Immature natural killer cell (primary cell): Measurements from ENCODE around the gene CRYZ. TPM values are rescaled to one million over a fixed set of nuclear protein-coding genes. Genes with fewer than 3 reads are reported as not detected.
A peak's percentile ranks its signal among the peaks of the same experiment; 100 is the strongest.
"Not testable (repeated sequence)": the region's sequence is repeated elsewhere in the genome, so short reads cannot be mapped to it uniquely, and the experiment has no call there.

ENCODE experiments used
- DNase-seq, 3 donors: peaks; one replicate each; pipeline ENCODE4 v3.0.0; 2022; ENCODE audit warnings: mixed read lengths in 1 of 3
- H3K27ac Mint-ChIP-seq, 6 donors: one replicate each; pipeline ENCODE4 v1.8.0; 2020; ENCODE audit warnings: mixed read lengths in 6 of 6, mild to moderate bottlenecking in 5 of 6, inconsistent platforms in 4 of 6, moderate library complexity in 3 of 6
- H3K27me3 Mint-ChIP-seq, 3 donors: one replicate each; pipeline ENCODE4 v1.8.0; 2020 to 2021; ENCODE audit warnings: low read depth in 3 of 3, mild to moderate bottlenecking in 3 of 3, mixed read lengths in 3 of 3, moderate library complexity in 3 of 3, inconsistent platforms in 1 of 3
- H3K36me3 Mint-ChIP-seq, 3 donors: one replicate each; pipeline ENCODE4 v1.8.0; 2020; ENCODE audit warnings: mixed read lengths in 3 of 3, inconsistent platforms in 2 of 3, mild to moderate bottlenecking in 2 of 3
- H3K4me1 Mint-ChIP-seq, 2 donors: one replicate each; pipeline ENCODE4 v1.8.0; 2020; ENCODE audit warnings: inconsistent platforms in 2 of 2, mild to moderate bottlenecking in 2 of 2, mixed read lengths in 2 of 2, moderate library complexity in 1 of 2
- H3K4me3 Mint-ChIP-seq, 5 donors: one replicate each; pipeline ENCODE4 v1.8.0; 2020; ENCODE audit warnings: mild to moderate bottlenecking in 5 of 5, mixed read lengths in 5 of 5, inconsistent platforms in 3 of 5, moderate library complexity in 3 of 5
- H3K9me3 Mint-ChIP-seq, 6 donors: one replicate each; pipeline ENCODE4 v1.8.0; 2020; ENCODE audit warnings: mild to moderate bottlenecking in 6 of 6, mixed read lengths in 6 of 6, inconsistent platforms in 4 of 6, moderate library complexity in 3 of 6
- polyA plus RNA-seq, 3 donors: library from polyadenylated mRNA; unstranded; fragments of 300-500 nt; fragmentation: Illumina TruSeq; gene quantifications; one replicate each; pipeline ENCODE4 v1.2.3, GENCODE V29; 2021

CRYZ gene
- polyA plus RNA-seq, 3 donors from 2014 or later = 42.1 to 70.5 (median 55.3) TPM

DNA sequence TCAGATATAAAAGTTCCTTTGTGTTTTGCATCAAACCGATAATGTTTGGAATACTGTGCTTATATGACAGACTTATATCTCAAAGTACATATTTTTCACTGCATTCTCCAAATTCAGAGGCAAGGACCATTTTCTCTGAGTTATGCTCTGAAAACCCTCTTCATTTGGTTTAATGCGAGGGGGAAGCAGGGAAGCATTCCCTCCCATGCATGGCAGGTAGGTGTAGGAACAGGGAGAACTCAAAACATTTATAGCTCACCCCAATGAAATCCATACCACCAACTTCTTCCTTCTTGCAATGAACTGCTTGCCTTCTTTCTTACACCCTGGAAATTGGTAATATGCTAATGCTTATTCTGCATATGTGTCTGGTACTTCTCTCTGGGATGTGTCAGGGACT is 48.5 kb downstream of the CRYZ start:
- Mint-ChIP-seq H3K27me3 (peaks cover 0 to 2% (median 0%) of the 10 kb centered on the region in 3 donors), H3K9me3 (no peaks in the 10 kb centered on the region), H3K4me3 (no peak overlapping the region), H3K4me1 (no peaks in the 10 kb centered on the region), H3K27ac (no peak overlapping the region), H3K36me3 (no peaks in the 10 kb centered on the region)
- DNase-seq = no peak

DNA sequence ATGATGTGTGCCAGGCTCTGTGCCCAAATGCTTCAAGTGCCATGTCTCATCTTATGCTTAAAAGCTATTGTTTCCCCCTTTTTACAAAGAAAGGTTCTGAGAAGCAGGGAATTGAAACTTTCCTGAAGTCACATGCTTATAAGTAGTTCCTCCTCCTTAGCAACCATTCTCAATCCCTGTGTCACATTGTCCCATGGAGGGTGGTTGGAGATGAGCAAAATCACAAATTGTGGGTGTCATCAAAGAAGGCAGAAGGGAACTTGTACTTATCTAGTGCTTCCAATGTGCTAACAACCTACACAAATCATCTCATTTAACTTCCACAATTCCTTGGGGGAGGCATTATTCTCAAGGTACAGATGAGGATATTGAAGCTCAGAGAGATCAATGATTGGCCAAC is 49.2 kb downstream of the CRYZ start:
- Mint-ChIP-seq H3K9me3 (no peaks in the 10 kb centered on the region), H3K4me3 (no peak overlapping the region), H3K27me3 (peaks cover 0 to 4% (median 1%) of the 10 kb centered on the region in 3 donors), H3K36me3 (no peaks in the 10 kb centered on the region), H3K4me1 (no peaks in the 10 kb centered on the region), H3K27ac (no peak overlapping the region)
- no peak for DNase-seq

DNA sequence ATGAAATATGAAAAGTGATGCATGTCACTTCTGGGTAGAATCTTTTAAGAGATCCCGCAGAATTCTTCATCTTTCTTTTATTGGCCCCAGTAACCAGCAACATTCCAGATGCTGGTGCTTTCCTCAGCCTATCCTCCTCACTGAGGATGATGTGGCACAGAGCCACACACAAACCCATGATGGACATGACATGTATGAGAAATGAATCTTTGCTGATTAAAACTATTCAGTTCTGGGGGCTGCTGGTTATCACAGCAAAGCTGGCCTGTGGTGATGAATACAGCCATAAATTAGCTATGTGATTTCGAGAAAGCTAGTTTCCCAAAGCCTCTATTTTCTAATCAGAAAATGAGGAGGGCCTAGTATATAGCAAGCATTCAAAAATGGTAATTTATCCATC is 51.0 kb downstream of the CRYZ start:
- no peaks in the 10 kb centered on the region for H3K9me3 Mint-ChIP-seq
- H3K36me3 Mint-ChIP-seq = no peaks in the 10 kb centered on the region
- no peak overlapping the region for H3K27ac Mint-ChIP-seq
- H3K4me3 Mint-ChIP-seq = no peak overlapping the region
- H3K4me1 Mint-ChIP-seq = no peaks in the 10 kb centered on the region
- no peak for DNase-seq
- H3K27me3 Mint-ChIP-seq = peaks cover under 1 to 4% (median 2%) of the 10 kb centered on the region in 3 donors

DNA sequence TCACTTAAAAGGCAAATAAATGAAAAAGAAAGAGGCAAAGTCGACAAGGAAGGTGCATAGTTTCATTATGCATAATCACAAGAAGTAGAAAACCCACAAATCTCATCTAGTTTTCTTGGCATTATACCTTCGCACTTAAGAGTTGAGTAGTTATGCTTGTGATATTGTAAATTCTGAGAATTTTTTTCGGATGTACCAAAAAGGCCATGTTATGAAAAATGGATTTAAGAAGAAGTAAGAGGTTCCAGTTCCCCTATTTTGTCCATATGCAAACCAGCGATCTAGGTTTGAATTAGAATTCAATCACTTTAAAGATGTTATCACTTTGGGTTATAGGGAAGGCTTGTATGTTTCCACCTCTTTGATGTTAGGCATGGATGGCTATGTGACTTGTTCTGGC is 51.4 kb downstream of the CRYZ start:
- Mint-ChIP-seq H3K36me3 (no peaks in the 10 kb centered on the region), H3K27me3 (peaks cover 2 to 4% (median 2%) of the 10 kb centered on the region in 3 donors), H3K4me1 (no peaks in the 10 kb centered on the region), H3K9me3 (no peaks in the 10 kb centered on the region), H3K4me3 (no peak overlapping the region), H3K27ac (no peak overlapping the region)
- no peak for DNase-seq

DNA sequence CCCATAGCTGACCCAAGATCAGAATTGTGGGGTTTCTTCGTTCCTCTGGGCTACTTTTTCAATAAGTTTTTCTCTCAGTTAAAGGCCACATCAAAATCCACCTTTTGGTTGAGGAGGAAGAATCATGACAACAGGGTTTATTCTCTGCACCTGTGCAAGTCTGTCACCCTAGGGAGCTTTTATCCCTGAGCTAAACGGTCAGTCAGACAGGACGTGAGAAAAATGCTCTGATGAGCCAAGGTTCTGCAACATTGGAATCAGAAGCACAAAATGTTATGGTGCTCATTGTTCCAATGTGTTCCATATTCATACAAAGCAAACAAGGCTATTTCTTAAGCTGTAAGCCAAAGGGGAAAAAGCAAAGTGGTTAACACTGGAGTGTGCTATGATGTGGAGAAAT is 51.8 kb downstream of the CRYZ start:
- Mint-ChIP-seq H3K4me1 (no peaks in the 10 kb centered on the region), H3K4me3 (no peak overlapping the region)

DNA sequence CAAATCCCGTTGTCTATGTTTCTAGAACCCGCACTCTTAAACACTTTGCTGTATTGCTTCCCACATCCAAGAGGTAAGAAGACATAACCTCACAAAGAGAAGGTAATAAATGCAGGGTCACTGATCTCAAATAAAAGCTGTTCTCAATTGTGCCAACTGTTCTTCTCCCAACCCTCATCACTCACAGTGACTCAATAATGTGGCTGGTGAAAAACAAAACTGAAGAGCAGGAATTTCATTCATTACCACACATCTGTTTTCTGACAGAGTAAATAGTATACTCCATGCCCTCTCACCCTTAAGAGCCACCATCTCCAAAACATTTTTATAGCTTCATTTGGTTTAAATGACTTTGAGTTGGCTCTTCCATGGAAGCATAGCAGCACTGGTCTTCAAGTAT is 53.0 kb downstream of the CRYZ start:
- Mint-ChIP-seq H3K27ac (no peak overlapping the region), H3K4me1 (no peaks in the 10 kb centered on the region), H3K27me3 (peaks cover 5 to 9% (median 8%) of the 10 kb centered on the region in 3 donors), H3K9me3 (no peaks in the 10 kb centered on the region), H3K4me3 (no peak overlapping the region), H3K36me3 (no peaks in the 10 kb centered on the region)
- DNase-seq = no peak

More for the DNA sequence above, 51.8 kb downstream of the CRYZ start:
- Mint-ChIP-seq H3K27me3 (peaks cover 4 to 6% (median 4%) of the 10 kb centered on the region in 3 donors), H3K9me3 (no peaks in the 10 kb centered on the region), H3K36me3 (no peaks in the 10 kb centered on the region), H3K27ac (no peak overlapping the region)
- DNase-seq = no peak

DNA sequence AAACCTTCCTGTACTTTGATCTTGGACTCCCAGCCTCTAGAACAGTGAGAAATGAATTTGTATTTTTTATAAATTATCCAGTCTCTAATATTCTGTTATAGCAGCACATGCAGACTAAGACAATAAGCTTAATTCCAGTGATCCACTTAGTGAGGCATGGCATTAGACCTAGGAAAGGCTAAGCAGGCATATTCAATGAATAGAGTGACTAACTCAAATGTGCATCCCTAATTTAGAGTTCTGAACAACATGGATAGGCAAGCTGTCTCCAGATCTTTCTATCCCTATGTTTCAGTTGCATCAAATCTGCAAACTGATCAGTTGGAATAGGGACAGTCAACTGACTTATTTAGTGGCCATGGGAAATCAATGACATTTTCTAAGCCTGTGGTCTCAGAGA is 54.9 kb downstream of the CRYZ start:
- peaks cover 11 to 16% (median 12%) of the 10 kb centered on the region in 3 donors for H3K27me3 Mint-ChIP-seq
- H3K9me3 Mint-ChIP-seq = peaks cover 0 to under 1% (median 0%) of the 10 kb centered on the region in 6 donors
- no peak for DNase-seq
- no peaks in the 10 kb centered on the region for H3K36me3 Mint-ChIP-seq
- H3K4me1 Mint-ChIP-seq = no peaks in the 10 kb centered on the region
- H3K27ac Mint-ChIP-seq = no peak overlapping the region
- H3K4me3 Mint-ChIP-seq = no peak overlapping the region

DNA sequence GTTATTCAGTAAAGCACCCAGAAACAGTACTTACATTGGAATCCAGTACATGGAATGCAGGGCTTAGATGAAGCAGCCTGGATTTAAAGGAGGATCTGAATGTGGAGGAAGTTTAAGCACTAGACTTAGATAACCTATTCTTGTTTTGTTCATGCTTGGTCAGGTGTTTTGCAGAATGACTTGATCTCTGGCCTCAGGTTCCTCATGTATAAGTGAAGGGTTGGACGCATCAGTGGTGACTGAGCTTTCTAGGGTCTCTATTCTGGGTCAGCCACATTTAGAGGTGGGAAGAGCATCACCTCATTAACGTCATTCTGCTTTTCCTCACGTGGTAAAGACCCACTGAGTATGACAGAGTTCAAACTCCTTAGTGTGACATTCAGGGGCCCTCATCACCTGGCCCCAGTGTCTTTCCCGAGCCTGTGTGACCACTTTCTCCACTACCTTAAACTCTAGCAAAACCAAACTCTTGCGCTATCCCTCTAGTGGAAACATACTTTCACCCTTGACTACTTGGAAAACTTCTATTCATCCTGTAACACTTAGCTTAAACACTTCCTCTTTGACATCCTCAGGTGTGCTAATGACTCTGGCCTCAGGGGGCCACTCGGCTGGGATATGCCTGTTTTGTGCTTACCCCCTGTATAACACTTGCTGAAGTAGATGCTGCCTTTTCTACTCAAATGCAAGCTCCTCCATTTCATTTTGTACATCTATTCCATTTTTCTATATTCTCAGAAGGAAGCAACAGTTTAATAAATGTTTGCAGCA is 58.4 kb downstream of the CRYZ start:
- no peak overlapping the region for H3K4me3 Mint-ChIP-seq
- DNase-seq = no peak
- H3K27me3 Mint-ChIP-seq = peaks cover 13 to 22% (median 15%) of the 10 kb centered on the region in 3 donors
- no peaks in the 10 kb centered on the region for H3K4me1 Mint-ChIP-seq
- peaks cover 4 to 14% (median 9%) of the 10 kb centered on the region in 6 donors for H3K9me3 Mint-ChIP-seq
- no peak overlapping the region for H3K27ac Mint-ChIP-seq
- no peaks in the 10 kb centered on the region for H3K36me3 Mint-ChIP-seq

DNA sequence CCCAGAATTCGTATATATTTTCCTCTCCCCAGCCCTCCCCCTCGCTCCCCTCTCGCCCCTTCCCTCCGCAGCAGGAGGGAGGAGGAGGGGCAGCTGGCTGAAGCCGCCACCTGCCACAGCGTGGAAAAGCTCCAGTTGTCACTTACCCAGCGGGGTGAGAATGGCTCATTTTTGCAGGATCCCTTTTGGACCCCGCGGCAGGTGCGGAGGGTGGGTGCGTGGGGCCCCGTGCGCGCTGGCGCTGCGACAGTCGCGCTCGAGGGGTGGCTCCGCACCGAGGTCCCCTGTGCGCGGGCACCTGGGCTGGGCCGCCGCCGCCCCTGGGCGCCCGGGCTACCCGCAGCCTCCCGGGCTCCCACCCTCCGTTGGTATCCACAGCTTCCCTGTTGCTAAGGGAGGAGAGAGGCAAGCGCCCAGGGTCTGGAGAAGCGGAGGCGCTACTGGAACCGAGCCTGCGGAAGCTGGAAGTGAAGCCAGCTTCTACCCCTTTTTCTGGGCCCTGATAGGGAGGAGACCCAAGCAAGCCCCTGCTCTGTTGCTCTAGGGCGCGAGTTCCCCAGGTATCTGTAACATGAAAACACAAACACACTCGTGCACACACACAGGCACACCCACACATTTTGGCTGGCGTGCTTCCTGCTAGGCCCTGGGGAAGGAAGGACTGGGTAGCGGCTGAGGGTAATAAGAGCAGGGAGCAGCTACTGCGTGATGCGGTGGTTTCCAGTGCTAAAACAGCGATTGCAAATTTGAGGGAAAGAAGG is 59.3 kb downstream of the CRYZ start, which contains the start of gene ERICH3:
TSS of gene ERICH3 (minus strand) at position 442 of the 761 bp plus-strand sequence. CDS start at position 169, 273 bp downstream.
- peaks cover 6 to 16% (median 9%) of the 10 kb centered on the region in 6 donors for H3K9me3 Mint-ChIP-seq
- no peaks in the 10 kb centered on the region for H3K36me3 Mint-ChIP-seq

DNA sequence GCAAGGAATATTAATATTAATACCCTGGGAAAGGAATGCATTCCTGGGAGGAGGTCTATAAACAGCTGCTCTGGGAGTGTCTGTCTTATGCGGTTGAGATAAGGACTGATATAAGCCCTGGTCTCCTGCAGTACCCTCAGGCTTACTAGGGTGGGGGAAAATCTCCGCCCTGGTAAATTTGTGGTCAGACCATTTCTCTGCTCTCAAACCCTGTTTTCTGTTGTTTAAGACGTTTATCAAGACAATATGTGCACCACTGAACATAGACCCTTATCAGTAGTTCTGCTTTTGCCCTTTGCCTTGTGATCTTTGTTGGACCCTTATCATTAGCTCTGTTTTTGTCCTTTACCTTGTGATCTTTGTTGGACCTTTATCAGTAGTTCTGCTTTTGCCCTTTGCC is 62.0 kb downstream of the CRYZ start:
- DNase-seq, H3K4me3 Mint-ChIP-seq, H3K27ac Mint-ChIP-seq, H3K4me1 Mint-ChIP-seq, H3K36me3 Mint-ChIP-seq: not testable (repeated sequence)
- Mint-ChIP-seq H3K27me3 (peaks cover 12 to 15% (median 13%) of the 10 kb centered on the region in 3 donors), H3K9me3 (peaks cover 6 to 16% (median 9%) of the 10 kb centered on the region in 6 donors)

More for the DNA sequence above, 59.3 kb downstream of the CRYZ start, which contains the start of gene ERICH3:
- Mint-ChIP-seq H3K4me3 (peak within 1 kb of the TSS in 1 of 5 donors; percentile 33), H3K27me3 (peaks cover 13 to 22% (median 13%) of the 10 kb centered on the region in 3 donors), H3K4me1 (no peaks in the 10 kb centered on the region), H3K27ac (no peak within 1 kb of the TSS)
- DNase-seq = no peak

Other genes with a start within 250 kb of the CRYZ start
- not detected for gene LRRC53, start 220.4 kb downstream of the CRYZ start, polyA plus RNA-seq
- gene ERICH3, start 59.3 kb downstream of the CRYZ start, polyA plus RNA-seq = under 1 TPM in 1 of 3 donors, not detected in 2; 0.18 TPM
- 10 to 100 TPM in 1 of 3 donors, 1 to 10 TPM in 2; 4.8 to 12.5 (median 7.6) TPM for gene TYW3, start 102 bp upstream of the CRYZ start, polyA plus RNA-seq